Smooth muscle cell of the brain vasculature (primary cell): ENCODE data around the gene SYVN1.

Experiments
- DNase-seq: peaks from one replicate; pipeline ENCODE4 v3.0.0-alpha.2; 2012; ENCODE audit warnings: low read depth, low spot score

Gene SYVN1

DNA sequence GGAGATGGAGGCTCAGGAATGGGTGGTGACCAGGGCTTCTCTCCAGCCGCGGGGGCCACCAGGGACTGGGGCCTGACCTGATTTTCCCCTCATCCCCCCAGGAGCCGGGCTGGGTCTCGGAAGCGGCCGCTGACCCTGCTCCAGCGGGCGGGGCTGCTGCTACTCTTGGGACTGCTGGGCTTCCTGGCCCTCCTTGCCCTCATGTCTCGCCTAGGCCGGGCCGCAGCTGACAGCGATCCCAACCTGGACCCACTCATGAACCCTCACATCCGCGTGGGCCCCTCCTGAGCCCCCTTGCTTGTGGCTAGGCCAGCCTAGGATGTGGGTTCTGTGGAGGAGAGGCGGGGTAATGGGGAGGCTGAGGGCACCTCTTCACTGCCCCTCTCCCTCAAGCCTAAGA, 46.5 kb downstream of the SYVN1 start:
- DNase-seq, result no peak

DNA sequence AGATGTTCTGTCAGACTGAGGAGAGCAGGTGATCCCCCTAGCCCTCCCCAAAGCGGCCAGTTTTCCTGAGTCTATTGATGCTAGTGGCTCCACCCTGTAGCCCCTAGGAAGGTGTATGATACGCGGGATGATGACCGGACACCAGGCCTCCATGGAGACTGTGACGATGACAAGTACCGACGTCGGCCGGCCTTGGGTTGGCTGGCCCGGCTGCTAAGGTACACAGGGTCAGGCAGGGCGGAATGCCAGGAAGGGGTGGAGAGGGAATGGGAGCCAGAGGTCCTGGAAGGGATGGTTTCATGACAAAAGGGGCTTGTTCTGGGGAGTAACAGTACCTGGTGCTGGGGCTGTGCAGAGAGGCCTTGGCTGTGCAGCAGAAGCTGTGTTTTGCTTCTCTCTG, 47.1 kb downstream of the SYVN1 start:
- no peak for DNase-seq

DNA sequence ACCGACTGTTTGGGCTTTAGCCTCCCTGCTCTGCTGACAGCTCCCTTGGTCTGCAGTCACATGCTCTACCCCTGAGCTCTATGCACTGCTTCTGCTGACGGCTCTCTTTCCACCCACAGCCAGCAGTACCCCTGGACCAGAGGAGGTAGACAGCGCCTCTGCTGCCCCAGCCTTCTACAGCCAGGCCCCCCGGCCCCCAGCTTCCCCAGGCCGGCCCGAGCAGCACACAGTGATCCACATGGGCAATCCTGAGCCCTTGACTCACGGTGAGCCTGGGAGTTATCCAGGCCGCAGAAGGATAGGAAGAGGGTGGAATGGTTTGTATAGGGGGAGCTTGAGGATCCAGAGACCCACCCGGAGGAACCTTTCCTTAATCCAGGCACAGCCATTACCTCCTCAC, 47.5 kb downstream of the SYVN1 start:
- no peak for DNase-seq

DNA sequence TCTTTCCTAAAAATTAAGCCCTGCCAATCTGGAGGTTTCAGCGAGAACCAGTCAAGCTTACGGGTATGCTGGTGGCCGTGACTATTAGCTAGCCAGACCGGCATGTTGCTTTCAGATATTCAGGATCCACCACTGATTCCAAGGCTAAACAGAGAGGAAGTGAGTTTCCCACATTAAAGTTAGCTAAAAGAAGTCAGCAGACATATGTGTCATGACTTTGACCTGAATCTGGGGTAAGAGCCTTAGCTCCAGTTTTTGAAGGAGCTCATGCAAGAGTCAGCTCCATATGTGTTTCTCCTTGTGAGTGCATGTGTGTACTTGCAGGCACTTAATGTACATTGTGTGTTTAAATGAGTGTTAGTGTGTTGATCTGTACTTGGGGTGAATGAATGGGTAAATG, 48.9 kb downstream of the SYVN1 start:
- DNase-seq, result no peak

DNA sequence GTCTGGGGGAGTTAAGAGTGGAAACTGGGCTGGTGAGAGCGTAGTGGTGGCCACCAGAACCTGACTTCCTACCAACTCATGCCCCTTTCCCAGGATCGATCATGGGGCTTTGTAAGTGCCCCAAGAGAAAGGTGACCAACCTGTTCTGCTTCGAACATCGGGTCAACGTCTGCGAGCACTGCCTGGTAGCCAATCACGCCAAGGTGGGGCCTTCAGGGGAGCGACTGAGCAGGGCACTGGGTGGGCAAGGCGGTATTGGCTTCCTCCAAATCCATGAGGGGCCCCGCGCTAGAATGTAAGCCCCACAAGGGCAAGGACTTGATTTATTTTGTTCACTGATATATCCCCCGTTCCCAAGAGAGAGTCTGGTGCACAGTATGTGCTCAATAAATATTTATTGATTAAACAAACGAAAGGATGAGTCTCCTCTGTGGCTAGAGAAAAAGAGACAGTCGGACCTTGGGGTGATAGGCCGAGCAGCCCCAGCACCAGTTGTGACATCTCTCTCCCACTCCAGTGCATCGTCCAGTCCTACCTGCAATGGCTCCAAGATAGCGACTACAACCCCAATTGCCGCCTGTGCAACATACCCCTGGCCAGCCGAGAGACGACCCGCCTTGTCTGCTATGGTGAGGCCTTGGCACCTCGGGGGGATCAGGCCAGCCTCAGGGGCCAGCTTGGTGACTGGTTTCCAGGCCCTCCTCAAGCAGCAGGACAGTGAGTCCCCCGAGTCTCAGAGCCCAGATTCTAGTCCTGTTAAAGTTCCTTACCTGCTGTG, 49.5 kb downstream of the SYVN1 start:
- no peak for DNase-seq

DNA sequence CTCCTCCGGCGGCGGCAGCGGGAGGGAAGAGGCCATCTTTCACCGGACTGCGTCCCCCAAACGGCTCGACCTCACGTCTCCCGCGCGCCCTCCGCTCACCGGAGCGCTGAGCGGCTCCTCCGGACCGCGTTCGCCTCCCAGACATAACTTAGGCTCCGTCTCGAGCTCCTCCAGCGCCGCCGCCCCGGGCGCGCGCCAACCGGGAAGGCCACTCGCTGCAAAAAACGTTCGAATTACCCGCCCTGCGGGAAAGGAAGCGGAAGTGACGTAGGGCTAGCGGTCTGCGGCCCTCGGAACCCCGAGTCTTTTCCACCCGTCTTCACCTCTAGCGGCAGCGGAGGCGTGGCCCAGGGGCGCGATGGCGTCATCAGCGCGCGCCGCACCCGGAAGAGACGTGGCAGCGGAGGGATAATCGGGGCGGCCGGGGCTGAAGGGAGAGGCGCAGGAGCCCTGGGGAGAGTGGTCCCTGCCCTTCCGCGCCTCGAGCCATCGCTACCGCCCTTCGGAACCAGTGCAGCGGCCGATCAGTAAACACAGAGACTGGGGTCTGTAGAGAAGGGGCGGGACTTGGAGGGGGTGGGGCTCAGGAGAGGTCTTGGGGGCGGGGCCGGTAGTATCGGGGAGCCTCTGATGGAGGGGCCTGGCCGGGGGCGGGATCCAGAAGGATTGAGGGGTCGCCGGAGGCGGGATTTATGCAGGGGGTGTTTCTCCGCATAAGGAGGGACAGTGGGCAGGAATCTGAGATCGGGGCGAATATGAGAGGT, 50.3 kb downstream of the SYVN1 start, which contains the start of the genes CDCA5 and ZFPL1:
TSS of gene CDCA5 (minus strand) at position 207 of the 764 bp plus-strand sequence. CDS start at position 145, 62 bp downstream.
TSS of gene ZFPL1 (plus strand) at position 389 of the 764 bp plus-strand sequence. CDS start 477 bp downstream, outside the sequence.
- DNase-seq, result peak; percentile 83

DNA sequence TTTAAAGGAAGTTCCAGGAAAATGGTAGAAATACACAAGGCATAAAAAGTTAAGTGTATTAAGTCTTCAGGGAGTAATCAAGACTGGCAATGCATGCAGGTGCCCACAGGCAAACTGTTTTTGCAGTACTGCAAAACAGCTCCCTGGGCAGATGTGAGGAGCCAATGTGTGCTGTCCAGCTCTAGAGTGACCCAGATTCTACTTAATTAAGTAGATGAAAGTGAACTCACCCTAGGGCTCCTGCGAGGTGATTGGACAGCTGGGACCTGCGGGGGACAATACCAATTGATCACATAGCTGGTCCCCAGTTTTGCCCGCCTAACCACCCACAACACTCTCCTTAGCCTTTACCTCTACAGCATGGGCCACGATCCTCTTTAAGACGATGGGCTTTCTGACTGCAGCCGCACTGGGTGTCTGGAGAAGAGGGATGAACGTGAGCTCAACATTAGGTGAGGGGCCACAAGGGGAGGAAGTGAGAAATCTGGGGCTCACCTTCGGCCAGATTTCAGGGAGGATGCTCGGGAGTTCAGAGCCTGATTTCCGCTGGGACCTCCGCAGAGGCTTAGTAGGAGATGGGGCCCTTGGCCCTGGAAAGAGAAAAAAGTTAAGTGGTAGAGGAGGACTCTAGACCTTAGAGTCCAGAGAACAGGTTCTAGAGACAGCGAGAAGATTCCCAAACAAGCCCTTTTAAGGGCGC, 51.0 kb downstream of the SYVN1 start:
- no peak for DNase-seq

DNA sequence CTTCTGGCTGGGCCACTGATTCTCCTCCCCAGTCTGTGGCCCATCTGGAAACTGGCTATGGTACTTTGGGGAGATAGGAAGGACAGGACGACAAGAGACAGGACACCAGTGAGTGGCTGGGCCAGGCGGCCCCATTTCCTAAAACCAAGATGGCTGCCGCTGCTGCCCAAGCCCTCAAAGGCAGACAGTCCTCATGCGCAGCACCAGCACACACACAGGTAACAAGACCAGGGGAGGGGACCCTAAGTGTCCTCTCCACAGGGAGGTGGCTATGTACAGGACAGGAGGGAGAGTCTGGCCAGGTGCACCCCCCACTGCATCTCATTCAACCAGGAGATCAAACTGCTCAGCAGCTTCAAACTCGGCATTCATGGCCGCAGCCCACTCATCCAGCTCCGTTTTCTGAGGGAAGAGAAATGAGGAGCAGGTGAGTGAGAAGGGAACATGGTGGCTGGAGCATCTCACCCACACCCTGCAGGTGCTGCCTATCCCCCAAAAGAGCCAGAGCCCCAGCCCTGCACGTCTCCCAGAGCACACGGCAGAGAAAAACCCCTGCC, 55.5 kb downstream of the SYVN1 start:
- DNase-seq, result no peak

DNA sequence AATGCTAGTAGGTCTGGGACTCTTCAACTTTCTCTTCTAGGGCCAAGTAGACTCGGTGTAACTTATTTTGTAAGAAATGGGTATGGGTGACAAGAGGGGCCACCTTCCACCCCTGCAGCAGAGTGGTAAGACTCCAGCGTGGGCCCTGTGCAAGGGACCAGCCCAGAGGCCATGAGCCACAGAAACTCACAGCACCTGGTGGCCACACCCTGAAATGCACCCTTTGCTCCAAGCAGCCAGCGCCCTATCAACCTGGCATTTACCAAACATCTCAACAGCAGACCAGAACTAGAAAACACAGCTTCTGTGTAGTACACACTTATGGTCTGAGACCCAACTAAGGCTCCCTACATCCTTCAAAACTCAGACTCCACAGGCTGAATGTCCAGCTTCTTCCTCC, 56.2 kb downstream of the SYVN1 start:
- no peak for DNase-seq

DNA sequence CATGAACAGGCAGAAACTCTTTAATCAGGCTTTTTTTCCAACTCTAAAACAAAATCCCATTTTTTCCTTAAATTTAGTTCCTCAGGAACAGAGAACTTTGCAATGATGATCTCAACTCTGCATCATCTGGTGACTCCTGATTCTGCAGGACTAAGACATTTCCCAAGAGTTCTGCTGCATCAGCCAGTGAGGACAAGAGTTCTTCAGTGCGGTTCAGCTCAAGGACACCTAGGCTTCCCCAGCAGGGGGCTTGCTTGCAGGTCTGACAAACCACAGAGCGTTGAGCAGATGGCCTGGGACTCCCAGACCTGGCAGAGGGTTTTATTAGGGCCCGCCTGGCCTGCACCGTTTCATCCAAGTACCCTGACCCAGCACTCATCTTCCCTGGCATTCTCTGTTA, 56.9 kb downstream of the SYVN1 start:
- DNase-seq, result no peak
